Stimulated activated naive CD4-positive, alpha-beta T cell treated with Interleukin-2 at 50 U/mL for 16 hours (primary cell): Measurements from ENCODE around the gene MAP4K3.

Experiments used
- DNase-seq: peaks from one replicate; lab custom pipeline; 2025; lab: John Stamatoyannopoulos, UW

The MAP4K3 gene

DNA sequence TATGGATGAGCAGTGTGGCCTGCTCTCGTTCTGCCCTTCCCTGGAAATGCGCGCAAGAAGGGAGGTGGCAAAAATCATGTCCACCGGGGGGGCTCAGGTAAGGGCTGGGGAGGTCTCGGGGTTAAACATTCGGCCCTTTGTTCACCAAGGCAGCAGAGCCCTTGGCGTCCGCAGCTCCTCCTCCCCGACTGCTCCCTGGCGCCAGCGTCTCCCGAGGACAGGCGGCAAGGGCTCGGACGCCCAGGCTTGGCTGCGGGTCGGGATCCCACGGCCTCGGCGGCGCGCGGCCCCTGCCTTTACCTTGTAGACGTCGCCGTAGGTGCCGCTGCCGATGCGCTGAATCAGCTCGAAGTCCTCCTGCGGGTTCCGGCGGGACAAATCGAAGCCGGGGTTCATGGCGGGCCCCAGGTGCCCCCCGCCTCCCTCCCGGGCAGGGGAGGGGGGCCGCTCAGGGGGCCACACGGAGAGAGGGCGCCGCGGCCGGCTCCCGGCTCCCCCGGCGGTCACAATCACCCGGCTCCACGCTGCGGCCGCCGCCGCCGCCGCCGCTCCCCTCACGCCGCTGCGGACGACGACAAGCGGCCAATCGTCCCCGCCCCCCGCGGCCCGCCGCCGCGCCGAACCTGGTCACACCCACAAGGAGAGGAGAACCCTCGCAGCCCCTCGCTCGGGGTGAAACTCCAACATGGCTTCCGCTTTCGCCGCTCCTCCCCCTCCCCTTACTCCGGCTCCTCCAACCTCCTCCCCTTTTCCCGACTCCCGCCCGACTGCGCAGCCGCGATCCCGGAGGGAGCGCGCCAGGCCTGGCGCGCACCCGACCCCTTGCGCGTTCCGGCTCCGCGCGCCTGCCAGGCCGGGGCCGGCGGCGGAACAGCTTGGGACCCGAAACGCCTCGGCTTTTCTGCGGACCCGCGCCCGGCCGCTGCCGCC, at the start of gene MAP4K3:
TSS of gene MAP4K3 (minus strand) at position 694 of the 930 bp plus-strand sequence. CDS start at position 396, 298 bp downstream.
- DNase-seq, result peak; percentile 72

GRCh38 chr2:39486071-39486470, 49.0 kb upstream of the MAP4K3 start:
- DNase-seq, result no peak

DNA sequence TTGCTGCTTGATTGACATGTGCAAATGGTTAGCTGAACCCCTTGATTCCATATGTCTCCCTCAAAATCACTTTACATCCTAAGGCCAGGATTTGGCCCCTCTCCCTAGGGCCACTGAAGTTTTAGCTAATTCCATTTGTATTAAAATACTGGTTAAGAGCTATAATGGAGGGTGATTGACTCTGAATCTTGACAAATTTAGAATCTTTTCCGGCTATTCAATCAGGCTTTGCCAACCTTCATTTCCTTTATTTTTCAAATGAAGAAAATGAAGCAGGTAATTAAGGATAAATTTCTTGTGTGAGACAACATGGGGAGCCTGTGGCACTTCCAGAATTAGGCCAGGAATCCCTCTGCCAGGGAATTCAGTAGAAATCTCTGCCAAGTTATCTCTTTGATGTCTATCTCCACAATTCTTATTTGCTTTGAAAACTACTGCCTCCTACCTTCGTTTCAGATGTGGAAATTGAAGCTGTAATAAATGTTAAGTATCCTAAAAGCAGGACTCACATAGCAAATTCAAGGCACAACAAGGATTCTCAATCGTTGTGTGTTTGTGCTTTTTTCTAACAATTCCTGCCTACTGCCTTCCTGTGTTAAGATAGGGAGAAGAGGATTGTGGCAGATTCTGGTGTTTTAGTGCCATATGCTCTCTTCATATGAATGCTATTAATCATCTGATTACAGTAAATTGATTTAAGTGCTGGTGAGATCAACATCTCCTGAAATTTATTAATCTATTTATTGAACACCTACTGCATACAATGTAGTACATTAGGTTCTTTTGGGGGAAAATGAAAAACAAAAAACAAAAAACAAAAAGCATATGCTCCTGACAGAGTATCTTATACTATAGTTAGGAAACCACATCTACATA, 47.8 kb upstream of the MAP4K3 start:
- no peak for DNase-seq

DNA sequence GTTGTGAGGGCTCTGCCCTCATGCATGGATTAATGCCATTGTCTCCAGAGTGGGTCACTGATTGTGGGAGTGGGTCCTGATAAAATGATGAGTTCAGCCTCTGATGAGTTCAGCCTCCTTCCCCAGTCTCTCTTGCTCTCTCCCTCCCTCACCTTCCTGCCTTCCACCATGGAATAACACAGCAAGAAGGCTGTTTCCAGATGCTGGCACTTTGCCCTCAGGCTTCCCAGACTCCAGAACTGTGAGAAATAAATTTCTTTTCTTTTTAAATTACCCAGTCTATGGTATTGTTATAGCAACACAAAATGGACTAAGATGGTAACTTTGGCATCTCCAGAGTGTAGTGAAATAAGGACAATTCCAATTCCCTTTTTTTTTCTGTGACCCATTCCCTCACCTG, 47.1 kb upstream of the MAP4K3 start:
- DNase-seq, result no peak

DNA sequence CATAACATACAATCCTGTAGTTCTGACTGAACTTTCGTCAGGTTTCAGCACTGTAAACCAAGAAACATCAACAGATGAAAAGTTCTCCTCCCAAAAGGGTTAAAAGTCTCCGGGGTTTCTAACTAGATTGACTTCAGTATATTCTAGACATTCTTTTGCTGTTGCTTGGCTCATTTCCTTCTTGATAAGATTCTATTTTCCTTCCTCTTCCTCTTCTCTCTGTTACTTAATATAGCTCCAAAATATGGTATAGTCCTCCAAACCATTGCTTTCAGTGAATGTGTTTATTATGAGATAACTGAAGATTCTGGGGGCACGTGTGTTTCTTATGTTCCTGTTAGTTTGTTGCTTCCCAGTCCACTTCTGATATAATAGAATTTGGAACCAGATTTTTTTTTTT, 46.4 kb upstream of the MAP4K3 start:
- no peak for DNase-seq

GRCh38 chr2:39481611-39482010, 44.5 kb upstream of the MAP4K3 start:
- DNase-seq, result no peak

GRCh38 chr2:39479696-39480095, 42.6 kb upstream of the MAP4K3 start:
- no peak for DNase-seq

- DNase-seq, result no peak
These were observed 42.1 kb upstream of the MAP4K3 start for GRCh38 chr2:39479053-39479670.

DNA sequence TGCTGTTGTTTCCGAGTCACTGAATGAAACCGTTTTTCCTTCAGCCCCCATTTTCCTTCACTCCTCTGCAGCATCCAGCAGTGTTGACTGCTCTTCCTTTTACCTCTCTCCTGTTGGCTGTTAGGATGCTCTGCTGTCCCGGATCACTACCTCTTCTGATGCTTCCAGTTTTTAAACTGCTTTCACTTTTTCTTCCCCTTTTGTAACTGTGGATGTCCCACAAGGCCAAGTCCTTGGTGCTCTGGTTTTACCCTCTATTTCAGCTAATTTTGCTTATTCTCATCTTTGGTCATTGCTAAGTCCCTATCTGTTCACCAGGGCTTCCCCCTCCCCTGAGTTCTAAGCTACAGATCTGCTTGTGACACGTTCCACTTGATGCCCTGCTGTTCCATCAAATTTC, 39.4 kb upstream of the MAP4K3 start:
- no peak for DNase-seq

- no peak for DNase-seq
These were observed 37.9 kb upstream of the MAP4K3 start for GRCh38 chr2:39475006-39475405.

DNA sequence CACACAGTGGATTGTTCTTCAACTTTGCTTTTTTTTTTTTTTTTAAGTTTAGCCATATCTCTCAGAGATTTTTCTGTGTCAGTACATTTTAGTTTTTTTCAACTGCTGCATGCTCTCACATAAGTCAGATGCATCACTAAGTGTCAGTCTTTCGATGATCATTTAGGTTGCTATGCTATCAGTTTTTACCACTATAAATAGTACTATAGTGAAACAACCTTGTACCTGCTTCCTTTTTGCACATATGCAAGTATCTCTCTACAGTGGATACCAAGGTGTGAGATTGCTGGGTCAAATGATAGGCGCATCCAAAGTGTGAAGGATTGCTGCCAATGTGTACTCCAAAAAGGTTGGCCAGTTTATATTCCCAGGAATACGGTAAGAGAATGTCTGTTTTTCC, 33.5 kb upstream of the MAP4K3 start:
- no peak for DNase-seq

- DNase-seq, result no peak
These were observed 32.7 kb upstream of the MAP4K3 start for GRCh38 chr2:39469807-39470206.

GRCh38 chr2:39468579-39469451, 31.7 kb upstream of the MAP4K3 start:
- no peak for DNase-seq

DNA sequence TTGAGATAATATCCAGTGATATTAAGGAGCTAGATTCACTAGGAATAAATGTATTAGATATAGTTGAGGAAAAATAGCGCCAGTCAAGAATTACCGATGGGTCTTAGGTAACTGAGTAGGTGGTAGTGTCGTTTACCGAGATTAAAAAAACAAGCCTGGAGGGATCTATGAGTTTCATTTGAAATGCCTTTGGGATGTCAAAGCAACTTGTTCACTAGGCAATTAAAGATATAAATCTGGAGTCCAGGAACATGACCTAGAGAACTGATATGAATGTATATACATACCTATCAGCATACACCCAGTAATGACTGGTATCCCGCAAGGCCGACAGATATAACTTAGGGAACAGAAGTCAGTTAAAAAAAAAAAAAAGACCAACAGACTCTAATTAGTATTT, 29.2 kb upstream of the MAP4K3 start:
- DNase-seq, result no peak

- DNase-seq, result no peak
These were observed 27.8 kb upstream of the MAP4K3 start for GRCh38 chr2:39464864-39465263.

DNA sequence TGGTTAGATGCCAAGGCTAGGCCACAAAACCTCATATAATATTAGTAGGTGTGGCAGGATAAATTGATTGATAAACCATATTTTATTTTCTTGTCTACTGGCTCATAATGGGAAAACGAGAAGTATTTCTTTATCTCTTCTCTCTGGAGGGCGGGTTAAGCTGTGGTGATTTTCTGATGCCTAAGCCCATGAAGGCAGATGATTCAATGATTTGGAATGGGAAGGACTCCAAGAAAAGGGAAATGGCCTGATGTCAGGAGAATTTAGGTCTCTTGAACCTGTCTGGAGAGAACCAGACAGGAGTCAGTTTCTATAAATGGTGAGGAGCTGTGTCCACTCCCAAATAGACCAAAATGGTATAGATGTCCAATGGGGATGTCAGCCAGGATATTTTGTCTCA, 18.7 kb upstream of the MAP4K3 start:
- no peak for DNase-seq

DNA sequence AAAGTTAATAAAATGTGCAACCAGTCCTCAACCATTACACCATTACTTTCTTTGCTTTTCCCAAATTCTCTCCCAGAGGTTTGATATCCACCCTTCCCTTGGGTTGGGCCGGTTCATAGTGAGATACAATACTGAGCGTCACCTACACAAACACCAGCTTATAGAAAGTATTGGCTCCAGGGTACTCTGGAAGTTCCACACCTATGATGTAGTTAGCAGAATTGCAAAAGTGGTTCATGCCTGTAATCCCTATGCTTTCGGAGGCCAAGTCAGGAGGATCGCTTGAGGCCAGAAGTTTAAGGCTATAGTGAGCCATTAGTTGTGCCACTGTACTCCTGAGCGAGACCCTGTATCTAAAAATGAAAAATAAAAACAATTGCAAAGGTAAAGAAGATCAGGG, 15.3 kb upstream of the MAP4K3 start:
- no peak for DNase-seq

GRCh38 chr2:39451954-39452353, 14.9 kb upstream of the MAP4K3 start:
- no peak for DNase-seq

DNA sequence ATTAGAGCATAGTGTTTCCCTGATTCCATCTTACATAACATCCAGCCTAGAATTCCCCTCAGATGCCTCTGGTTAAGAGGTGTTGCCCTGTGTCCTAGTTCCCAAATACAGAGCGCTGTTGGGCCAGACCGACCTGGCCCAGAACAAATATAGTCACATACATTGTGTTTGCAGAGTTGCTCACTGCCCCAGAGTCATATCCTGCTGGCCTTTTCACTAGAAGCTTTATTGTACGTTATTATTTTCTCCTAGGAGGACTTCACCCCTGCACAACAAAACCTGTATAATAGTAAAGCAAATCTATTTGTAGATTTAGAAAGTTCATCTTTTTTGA, 11.1 kb upstream of the MAP4K3 start:
- no peak for DNase-seq

- no peak for DNase-seq
These were observed 10.4 kb upstream of the MAP4K3 start for GRCh38 chr2:39447266-39448168.

DNA sequence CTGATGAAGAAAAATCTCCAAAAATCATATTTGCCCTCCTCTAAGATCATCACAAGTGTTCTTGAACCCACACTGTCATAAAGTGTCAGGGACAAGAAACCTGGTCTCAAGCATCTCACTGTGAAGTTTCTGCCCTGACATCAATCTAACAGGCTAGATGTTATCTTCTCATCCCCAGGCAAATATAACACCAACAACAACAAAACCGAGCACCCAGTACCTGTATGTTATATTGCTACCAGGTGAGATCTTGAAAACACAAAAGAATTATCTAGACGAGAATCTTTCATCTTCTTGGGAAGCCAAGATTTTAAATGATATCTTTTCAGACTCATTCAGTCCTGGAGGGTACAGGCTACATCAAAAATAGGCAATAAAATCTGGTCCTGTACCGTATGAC, 8.8 kb upstream of the MAP4K3 start:
- no peak for DNase-seq
